Effector memory CD8-positive, alpha-beta T cell (primary cell): ENCODE measurements around the gene NT5DC3.

ENCODE experiments used
- ATAC-seq: fragments of 150-1000 bp; cut with Tn5 transposase; replicated peaks from 2 replicates; pipeline ENCODE4 v1.10.0; 2021; ENCODE audit warnings: mild to moderate bottlenecking, moderate library complexity
- DNase-seq, 3 experiments: peaks; one replicate each; pipeline ENCODE4 v3.0.0; 2021
- H3K27ac Mint-ChIP-seq, 2 donors: one replicate each; pipeline ENCODE4 v1.8.0; 2022; ENCODE audit warnings: mild to moderate bottlenecking in 2 of 2, mixed read lengths in 2 of 2, moderate library complexity in 2 of 2
- H3K27me3 Mint-ChIP-seq, 2 donors: one replicate each; pipeline ENCODE4 v1.8.0; 2022; ENCODE audit warnings: mixed read lengths in 2 of 2
- H3K36me3 Mint-ChIP-seq: one replicate; pipeline ENCODE4 v1.8.0; 2022; ENCODE audit warnings: mild to moderate bottlenecking, moderate library complexity, mixed read lengths; ENCODE audit not compliant: insufficient read depth
- H3K4me1 Mint-ChIP-seq, 2 donors: one replicate each; pipeline ENCODE4 v1.8.0; 2022; ENCODE audit warnings: low read depth in 2 of 2, mixed read lengths in 2 of 2
- H3K4me3 Mint-ChIP-seq, 2 donors: one replicate each; pipeline ENCODE4 v1.8.0; 2022; ENCODE audit warnings: mild to moderate bottlenecking in 2 of 2, mixed read lengths in 2 of 2, moderate library complexity in 2 of 2
- H3K9me3 Mint-ChIP-seq, 2 donors: one replicate each; pipeline ENCODE4 v1.8.0; 2022; ENCODE audit warnings: mixed read lengths in 2 of 2

Gene NT5DC3

DNA sequence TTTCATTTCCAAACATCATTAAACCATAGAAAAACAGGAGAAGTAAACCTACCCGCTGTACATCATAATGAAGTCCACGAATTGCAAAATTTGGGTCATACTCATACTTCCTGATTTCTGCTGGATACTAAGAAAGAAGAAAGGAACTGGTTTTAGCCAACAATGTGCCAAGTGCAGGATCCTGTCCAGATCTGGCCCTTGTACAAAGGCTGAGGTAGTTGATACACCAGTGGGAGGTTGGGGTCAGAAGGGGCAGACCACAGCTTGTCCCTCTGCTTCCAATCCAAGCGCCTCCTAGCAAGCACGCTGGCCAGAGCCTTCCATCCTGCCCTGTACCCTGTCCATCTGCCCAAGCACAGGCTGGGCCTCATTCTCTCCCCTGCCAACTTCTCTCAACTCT lies 34.2 kb downstream of the NT5DC3 start:
- H3K9me3 Mint-ChIP-seq: no peaks in the 10 kb centered on the region
- H3K36me3 Mint-ChIP-seq: peaks cover 10% of the 10 kb centered on the region
- DNase-seq (no peak), ATAC-seq (no peak)
- H3K27ac Mint-ChIP-seq: no peak overlapping the region
- no peaks in the 10 kb centered on the region for H3K27me3 Mint-ChIP-seq
- no peaks in the 10 kb centered on the region for H3K4me1 Mint-ChIP-seq
- H3K4me3 Mint-ChIP-seq: no peak overlapping the region

DNA sequence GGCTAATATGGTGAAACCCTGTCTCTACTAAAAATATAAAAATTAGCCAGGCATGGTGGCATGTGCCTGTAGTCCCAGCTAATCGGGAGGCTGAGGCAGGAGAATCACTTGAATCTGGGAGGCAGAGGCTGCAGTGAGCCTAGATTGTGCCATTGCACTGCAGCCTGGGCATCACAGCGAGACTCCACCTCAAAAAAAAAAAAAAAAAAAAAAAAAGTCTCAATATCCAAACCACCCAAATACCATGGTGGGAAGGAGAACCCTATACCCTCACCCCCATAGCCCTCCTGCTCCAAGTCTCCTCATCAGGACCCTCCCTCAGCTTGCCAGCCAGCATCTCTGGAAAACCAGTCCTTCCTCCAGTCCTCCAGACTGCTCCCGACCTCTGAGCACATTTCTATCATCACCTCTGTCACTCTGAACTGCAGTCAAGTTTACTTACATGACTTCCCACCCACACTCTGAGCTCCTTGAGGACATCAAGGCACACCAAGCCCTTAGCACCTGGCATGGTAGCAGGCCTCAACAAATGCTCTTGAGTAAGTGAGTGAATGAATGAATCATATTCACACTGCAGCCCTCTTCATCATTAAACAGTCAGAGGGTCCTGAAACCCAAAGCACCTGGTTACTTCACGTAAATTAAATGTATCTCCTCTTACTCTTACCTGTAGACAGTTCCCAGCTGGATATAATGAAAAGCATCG lies 35.2 kb downstream of the NT5DC3 start:
- Mint-ChIP-seq H3K36me3 (peaks cover 7% of the 10 kb centered on the region), H3K27me3 (no peaks in the 10 kb centered on the region), H3K4me1 (no peaks in the 10 kb centered on the region), H3K27ac (no peak overlapping the region), H3K4me3 (no peak overlapping the region), H3K9me3 (no peaks in the 10 kb centered on the region)
- no peak for ATAC-seq
- DNase-seq: no peak

DNA sequence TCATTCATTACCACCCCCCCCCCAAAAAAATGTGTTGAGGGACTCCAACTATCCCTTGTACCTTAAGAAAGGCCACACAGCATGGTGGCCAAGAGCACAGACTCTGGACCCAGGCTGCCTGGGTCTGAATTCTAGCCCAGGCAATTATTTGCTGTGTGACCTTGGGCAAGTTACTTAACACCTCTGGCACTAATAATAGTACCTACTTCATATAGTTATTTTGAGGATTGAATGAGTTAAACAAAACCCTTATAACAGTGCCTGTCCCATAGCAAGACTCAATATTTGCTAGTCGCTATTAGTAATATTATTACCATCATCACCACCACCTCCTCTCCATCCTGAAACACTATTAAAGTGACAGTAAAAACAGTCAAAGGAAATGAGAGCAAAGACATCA lies 37.2 kb downstream of the NT5DC3 start:
- no peak overlapping the region for H3K27ac Mint-ChIP-seq
- peaks cover 7% of the 10 kb centered on the region for H3K36me3 Mint-ChIP-seq
- DNase-seq (no peak), ATAC-seq (no peak)
- H3K27me3 Mint-ChIP-seq: no peaks in the 10 kb centered on the region
- H3K9me3 Mint-ChIP-seq: no peaks in the 10 kb centered on the region
- H3K4me1 Mint-ChIP-seq: no peaks in the 10 kb centered on the region
- H3K4me3 Mint-ChIP-seq: no peak overlapping the region

DNA sequence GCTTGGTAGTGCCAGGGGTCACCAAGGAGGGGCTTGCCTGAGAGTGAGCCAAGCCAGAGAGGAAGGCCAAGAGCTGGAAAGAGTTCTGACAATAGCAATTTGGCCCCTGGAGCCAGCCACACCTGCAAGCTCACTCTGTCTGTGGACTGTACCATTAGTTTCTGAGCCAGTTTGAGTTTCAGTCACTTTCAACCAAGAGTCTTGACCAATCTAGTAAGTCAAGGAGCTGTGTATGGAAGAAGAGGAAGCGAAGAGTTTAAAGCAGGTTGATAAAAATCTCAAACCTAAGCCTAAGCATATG lies 38.5 kb downstream of the NT5DC3 start:
- DNase-seq (no peak), ATAC-seq (no peak)
- no peak overlapping the region for H3K4me3 Mint-ChIP-seq
- no peaks in the 10 kb centered on the region for H3K4me1 Mint-ChIP-seq
- no peaks in the 10 kb centered on the region for H3K27me3 Mint-ChIP-seq
- peaks cover 7% of the 10 kb centered on the region for H3K36me3 Mint-ChIP-seq
- no peak overlapping the region for H3K27ac Mint-ChIP-seq
- H3K9me3 Mint-ChIP-seq: no peaks in the 10 kb centered on the region

DNA sequence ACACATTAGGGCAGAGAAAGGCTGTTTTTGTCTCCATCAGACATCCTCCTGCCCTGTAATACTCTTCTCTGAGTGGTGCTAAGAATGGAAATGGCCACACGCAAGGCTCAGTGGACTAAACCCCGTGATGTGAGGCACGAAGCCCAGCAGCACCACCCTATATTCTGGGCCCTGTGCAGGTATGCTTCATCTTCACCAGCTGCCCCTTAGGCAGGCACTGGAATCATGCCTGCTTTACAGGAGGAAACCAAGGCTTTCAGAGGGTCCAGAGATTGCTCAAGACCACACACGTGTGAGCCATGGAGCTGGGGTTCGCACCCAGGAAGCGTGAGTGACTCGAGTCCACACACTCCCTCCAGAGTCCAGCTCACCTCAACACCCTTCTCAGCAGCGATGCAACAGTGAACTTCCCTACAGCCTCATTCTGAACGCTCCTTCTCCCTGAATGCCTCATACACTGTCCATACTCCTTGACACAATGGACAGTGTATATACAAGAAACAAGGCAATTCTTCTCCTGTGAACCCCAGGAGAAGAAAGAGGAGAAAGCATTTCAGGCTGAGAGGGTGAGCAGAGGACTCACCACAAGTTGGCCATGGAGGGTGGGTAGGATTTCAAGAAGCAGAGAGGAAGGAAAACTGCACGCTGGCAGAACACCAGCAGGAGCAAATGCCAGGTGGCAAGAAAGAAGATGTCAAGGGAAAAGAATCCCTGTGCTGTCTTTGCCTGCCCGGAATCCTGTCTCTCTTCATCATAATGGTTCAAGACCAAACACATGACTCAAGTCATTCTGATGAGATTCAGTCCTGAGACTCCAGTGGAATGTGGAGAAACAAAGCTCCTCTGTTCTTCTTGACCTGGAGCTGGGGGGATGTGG lies 39.1 kb downstream of the NT5DC3 start:
- H3K27ac Mint-ChIP-seq: no peak overlapping the region
- ATAC-seq: no peak
- no peaks in the 10 kb centered on the region for H3K4me1 Mint-ChIP-seq
- H3K36me3 Mint-ChIP-seq: peaks cover 8% of the 10 kb centered on the region
- H3K4me3 Mint-ChIP-seq: no peak overlapping the region
- DNase-seq: no peak
- H3K9me3 Mint-ChIP-seq: no peaks in the 10 kb centered on the region
- no peaks in the 10 kb centered on the region for H3K27me3 Mint-ChIP-seq

DNA sequence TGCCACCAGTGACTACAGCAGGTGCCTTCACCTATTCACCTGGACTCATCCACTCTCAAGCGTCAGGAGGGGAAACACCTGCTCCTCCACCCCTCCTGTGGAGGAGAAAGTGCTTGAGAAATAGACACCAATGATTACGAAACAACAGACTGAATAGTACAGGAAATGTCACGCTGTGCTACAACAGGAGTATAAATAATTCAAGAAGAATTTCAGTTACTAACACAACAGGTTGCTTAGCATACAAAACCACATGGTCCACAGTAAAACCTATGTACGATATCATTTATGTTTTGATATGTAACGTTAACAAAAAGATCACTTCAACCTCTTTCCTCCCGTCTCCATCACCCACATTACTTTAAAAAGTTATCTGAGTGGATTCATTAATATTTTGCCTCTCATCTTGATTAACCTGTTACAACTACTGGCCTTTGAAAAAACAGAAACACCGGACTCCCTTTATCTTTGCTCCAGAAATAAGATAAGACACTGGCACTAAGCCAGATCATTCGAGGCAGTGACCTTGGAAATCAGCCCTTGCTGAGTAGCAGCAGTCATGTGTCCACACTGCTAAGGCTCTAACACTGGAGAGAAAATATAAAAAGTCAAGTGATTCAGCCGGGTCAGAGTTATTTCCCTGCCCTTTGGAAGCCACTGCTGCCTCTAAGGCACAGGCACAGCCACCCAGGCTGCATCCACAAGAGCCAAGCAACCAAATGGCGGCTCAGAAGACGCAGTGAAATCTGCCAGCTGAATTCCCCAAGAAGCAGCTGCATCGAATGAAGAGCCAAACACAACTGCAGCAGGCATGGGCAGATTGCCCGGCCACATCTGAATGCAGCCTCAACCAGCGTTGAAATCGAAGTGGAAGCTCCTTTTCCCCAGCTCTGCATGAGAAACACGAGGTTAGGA lies 40.9 kb downstream of the NT5DC3 start:
- H3K27me3 Mint-ChIP-seq: no peaks in the 10 kb centered on the region
- ATAC-seq: no peak
- peaks cover 8% of the 10 kb centered on the region for H3K36me3 Mint-ChIP-seq
- no peak for DNase-seq
- H3K9me3 Mint-ChIP-seq: no peaks in the 10 kb centered on the region
- no peak overlapping the region for H3K4me3 Mint-ChIP-seq
- H3K4me1 Mint-ChIP-seq: no peaks in the 10 kb centered on the region
- H3K27ac Mint-ChIP-seq: no peak overlapping the region

DNA sequence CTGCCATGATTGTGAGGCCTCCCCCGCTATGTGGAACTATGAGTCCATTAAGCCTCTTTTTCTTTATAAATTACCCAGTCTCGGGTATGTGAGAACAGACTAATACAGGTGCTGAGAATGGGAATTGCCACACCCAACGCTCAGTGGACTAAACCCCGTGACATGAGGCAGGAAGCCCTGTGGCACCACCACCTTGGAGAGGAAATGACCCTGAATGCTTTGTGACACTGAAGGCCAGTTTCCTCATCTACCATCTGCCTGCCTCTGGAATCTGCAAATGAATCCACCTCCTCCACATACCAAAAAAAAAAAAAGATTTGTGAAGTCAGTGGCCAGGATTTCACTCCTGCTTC lies 41.6 kb downstream of the NT5DC3 start:
- Mint-ChIP-seq H3K4me1 (no peaks in the 10 kb centered on the region), H3K9me3 (no peaks in the 10 kb centered on the region), H3K27ac (no peak overlapping the region), H3K4me3 (no peak overlapping the region), H3K27me3 (no peaks in the 10 kb centered on the region), H3K36me3 (peaks cover 8% of the 10 kb centered on the region)
- DNase-seq (no peak), ATAC-seq (no peak)

DNA sequence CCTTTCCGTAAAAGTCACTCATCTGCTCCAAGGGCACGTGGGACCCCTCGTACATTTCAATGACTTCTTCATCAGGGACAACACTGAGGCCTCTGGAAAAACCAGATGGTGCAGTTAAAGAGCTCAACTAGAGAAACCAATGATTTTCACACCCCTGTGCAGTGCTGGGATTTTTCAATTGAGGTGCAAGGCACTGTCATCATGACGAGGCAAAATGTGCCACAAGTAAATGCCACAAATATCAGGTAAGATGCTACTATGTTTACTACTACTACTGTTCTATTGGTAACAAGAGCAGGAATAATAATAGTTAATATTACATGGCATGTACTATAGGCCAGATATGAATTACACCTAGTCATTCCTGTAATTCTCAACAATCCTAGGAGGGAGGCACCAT lies 42.4 kb downstream of the NT5DC3 start:
- H3K4me3 Mint-ChIP-seq: no peak overlapping the region
- no peak for DNase-seq
- H3K9me3 Mint-ChIP-seq: no peaks in the 10 kb centered on the region
- H3K36me3 Mint-ChIP-seq: peaks cover 9% of the 10 kb centered on the region
- no peaks in the 10 kb centered on the region for H3K4me1 Mint-ChIP-seq
- no peak for ATAC-seq
- H3K27me3 Mint-ChIP-seq: no peaks in the 10 kb centered on the region
- no peak overlapping the region for H3K27ac Mint-ChIP-seq

DNA sequence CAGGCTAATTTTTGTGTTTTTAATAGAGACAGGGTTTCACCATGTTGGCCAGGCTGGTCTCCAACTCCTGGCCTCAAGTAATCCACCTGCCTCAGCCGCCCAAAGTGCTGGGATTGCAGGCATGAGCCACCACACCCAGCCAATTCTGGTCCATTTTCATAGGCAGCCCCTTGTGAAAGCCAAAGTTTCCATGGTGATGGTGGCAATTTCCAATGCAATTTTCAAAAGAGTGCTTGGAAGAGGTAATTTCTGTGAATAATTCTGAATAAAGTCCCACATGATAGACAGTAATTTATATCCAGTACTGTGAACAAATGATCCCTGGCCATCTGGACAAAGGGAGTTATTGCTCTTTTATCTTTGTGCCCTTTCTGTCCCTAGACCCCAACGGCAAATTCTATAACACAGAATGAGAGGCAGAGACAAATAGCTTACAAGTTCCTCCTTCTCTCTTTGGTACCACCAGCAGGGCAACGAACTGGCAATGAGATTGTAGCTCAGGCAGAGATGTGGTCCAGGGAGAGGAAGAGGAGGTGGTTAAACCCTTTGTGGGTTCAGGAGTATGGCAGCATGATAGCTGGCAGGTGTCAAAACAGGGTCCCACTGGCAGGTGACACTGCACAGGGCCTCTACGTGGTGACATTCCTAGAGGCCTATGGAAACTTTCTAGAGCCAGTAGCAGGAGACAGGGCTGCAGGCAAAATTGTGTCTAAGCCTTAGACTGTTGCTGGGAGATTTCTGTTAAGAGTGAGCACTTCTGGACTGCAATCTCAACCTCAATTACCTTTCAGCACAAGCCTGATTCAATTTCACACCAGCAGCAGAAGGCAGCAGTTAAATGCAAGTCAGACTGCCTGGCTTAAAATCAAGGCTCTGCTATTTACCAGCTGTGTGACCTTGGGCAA lies 46.5 kb downstream of the NT5DC3 start:
- ATAC-seq (no peak), DNase-seq (no peak)
- H3K27ac Mint-ChIP-seq: no peak overlapping the region
- H3K9me3 Mint-ChIP-seq: no peaks in the 10 kb centered on the region
- no peaks in the 10 kb centered on the region for H3K27me3 Mint-ChIP-seq
- H3K4me3 Mint-ChIP-seq: no peak overlapping the region
- H3K36me3 Mint-ChIP-seq: peaks cover 9% of the 10 kb centered on the region
- H3K4me1 Mint-ChIP-seq: no peaks in the 10 kb centered on the region

DNA sequence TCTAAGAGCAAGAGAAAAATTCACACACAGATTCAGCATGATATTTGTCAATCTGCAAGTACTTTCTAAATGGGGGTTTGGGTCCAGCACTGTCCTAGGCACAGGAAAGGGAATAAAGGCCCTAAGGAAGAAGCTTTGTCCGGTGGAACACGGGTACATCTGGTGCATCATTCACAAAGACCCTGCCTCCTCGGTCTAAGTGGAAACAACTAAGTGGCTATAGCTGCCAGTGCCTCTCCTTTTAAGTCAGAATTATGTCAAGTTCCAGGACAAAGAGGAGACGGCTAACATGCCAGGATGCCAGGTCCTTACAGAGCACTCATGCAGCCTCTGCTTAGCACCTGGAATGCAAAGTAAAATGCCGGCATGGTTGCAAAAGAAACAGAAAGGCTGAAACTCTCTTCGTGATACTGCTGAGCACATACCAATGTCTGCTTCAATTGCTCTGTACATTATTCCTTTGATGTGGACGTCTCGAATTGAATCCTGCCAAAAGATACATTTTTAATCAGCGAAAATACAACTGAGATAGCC lies 47.5 kb downstream of the NT5DC3 start:
- no peak for ATAC-seq
- no peak overlapping the region for H3K4me3 Mint-ChIP-seq
- no peak overlapping the region for H3K27ac Mint-ChIP-seq
- H3K27me3 Mint-ChIP-seq: no peaks in the 10 kb centered on the region
- no peaks in the 10 kb centered on the region for H3K4me1 Mint-ChIP-seq
- no peaks in the 10 kb centered on the region for H3K9me3 Mint-ChIP-seq
- no peak for DNase-seq
- H3K36me3 Mint-ChIP-seq: peaks cover 9% of the 10 kb centered on the region

DNA sequence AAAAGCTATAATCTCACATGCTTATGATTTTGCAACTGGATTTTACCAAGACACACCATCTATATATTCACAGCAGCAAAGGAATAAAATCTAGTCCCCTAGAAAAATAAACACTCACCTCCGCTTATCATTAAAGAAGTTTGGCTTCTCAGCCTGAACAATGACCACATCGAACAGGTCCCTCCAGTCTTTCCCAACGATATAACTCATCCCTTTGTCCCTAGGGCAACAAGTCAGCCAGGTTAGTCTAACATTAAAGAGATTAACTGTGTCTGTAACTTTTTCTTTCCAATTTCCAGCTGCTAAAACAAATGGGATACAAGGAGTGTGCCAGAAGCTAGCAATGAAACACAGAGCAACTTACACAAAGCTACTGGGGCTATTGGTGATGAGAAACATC lies 48.0 kb downstream of the NT5DC3 start:
- ATAC-seq: no peak
- no peaks in the 10 kb centered on the region for H3K4me1 Mint-ChIP-seq
- peaks cover 9% of the 10 kb centered on the region for H3K36me3 Mint-ChIP-seq
- no peaks in the 10 kb centered on the region for H3K9me3 Mint-ChIP-seq
- DNase-seq: no peak
- no peak overlapping the region for H3K4me3 Mint-ChIP-seq
- H3K27me3 Mint-ChIP-seq: no peaks in the 10 kb centered on the region
- H3K27ac Mint-ChIP-seq: no peak overlapping the region

DNA sequence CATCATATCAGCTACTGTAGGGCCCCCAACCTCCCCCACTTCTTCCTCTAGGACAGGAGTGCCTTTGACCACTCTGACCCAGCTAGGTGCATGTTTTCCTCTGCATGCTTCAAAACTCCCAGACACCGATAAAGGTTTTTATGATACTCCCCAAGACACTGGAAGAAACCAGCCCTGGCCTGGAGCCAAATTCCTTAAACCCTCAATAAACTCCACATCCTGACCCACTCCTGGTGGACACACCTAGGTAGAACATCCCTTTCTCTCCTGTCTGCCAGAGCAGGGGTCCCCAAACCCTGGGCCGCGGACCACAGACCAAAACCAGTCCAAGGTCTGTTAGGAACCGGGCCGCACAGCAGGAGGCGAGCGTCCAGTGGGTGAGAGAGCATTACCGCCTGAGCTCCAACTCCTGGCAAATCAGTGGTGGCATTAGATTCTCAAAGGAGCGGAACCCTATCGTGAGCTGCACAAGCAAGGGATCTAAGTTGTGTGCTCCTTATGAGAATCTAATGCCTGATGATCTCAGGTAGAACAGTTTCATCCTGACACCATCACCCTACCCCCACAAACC lies 49.6 kb downstream of the NT5DC3 start:
- DNase-seq (no peak), ATAC-seq (no peak)
- Mint-ChIP-seq H3K4me1 (no peaks in the 10 kb centered on the region), H3K9me3 (no peaks in the 10 kb centered on the region), H3K27me3 (no peaks in the 10 kb centered on the region), H3K27ac (no peak overlapping the region), H3K36me3 (peaks cover 4% of the 10 kb centered on the region), H3K4me3 (no peak overlapping the region)
